ENCODE data around the gene ABCA9. TPM values are rescaled to one million over a fixed set of nuclear protein-coding genes. Genes with fewer than 3 reads are reported as not detected.
"Not testable (repeated sequence)": the region's sequence is repeated elsewhere in the genome, so short reads cannot be mapped to it uniquely, and the experiment has no call there.

Gene ABCA9
- total RNA-seq, 1 donor from 2014 or later, result not detected

DNA sequence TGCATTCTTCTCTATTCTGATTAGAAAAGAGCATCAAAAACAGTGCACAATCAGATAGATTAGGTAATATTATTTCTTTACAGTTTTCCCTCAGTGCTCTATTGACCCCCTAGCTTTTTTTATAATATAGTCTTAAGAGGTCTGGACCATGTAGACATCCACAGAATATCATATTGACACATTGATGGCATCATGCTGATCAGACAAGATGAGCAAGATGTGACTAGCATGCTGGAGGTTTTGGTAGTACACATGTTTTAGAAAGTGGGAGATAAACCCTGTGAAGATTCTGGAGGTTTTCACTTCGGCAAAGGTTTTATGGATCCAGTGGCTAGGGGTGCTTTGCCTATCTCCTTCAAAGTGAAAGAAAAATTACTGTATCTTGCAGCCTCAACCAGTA is 102.8 kb downstream of the ABCA9 start:
- no peak for DNase-seq (ENCODE audit: low read depth)

DNA sequence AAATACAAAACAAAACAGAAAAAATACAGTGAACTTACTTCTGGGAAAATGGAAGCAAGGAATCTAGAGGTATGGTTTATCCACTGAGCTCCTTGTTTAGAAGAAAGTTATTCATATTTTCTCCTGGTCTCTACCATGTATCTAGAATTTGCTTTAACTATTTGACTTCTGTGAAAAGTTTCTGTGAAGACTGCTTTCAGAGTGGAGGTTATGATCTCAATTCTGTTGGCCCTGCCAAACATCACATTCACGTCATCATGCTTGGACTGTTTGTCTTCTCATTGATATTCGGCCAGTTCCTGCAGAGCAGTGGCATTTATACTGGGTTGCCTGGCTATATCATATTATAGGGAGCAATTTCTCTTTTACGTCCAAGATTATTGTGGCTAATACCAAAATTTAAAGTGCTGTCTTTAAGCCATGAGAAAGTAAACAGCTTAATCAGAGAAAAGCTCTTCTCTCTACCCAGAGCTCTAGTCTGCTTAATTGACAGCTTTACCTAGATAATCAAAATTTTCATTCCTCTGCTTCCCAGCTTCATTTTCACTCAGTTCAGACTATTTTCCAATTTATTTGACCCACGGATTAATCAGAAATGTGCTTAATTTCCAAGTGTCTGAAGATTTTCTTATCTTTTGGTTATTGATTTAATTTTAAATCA is 105.4 kb downstream of the ABCA9 start, which contains the start of gene ABCA8:
TSS of gene ABCA8 (minus strand) at position 212 of the 661 bp plus-strand sequence. CDS start 13,358 bp downstream, outside the sequence.
- no peak for DNase-seq (ENCODE audit: low read depth)

DNA sequence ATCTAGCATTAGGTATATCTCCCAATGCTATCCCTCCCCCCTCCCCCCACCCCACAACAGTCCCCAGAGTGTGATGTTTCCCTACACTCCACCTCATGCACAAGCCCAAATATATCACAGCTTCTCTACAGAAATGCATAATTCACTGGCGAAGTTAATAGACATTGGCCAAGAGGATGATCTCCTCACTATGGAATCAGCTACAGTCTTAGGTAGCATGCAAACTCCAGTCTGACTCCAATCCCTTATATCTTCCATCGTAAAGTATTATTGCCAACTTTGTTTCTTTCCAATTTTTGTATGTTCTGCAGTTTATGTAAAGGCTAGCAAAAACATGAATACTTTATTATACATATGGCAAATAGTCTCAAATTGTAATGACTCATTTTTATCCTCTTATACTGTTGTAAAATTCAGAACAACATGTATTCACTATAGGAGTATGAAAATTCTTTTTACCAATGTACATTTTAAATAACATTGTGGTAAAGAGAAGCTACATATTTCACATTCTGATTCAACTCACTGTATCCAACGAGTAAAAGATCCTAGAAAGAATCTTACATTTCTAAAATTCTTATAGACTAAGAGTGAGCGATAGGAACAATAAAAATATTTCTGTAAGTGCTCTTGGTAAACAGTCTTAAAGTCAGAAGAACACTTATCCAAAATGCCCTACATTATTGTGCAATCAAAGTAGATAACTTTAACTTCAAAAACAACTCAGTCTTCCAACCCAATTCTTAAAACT is 106.4 kb downstream of the ABCA9 start:
- DNase-seq (ENCODE audit: low read depth), result no peak

DNA sequence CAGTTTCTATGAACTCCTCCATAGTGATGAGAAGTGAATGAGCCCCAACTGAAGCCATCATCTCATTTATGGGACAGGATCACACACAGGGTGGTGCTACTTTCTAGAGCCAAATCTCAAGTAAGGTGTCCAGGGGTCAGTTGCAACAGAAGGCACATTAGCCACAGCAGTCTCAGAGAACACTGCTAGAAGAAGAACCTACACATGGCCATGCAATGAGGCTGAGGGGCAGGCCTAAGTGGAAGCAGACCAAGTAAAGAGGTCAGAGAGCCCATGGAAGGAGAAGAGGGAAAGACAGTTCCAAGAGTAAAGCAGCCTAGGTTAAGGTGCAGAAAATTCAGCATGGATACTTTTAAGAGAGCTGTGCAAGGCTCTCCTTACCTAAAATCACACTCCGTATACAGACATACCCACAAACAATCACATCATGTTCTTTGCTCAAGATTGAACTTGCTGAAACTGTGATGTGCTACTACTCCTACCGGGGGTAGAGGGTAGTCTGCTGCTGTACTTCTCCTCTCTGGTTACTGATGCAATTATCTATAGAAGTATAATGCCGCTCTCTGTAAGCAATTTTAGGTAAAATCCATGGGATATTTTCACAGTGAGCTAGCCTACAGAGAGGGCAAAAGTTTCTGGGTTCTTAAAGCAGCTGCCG is 107.3 kb downstream of the ABCA9 start:
- DNase-seq (ENCODE audit: low read depth), result no peak

DNA sequence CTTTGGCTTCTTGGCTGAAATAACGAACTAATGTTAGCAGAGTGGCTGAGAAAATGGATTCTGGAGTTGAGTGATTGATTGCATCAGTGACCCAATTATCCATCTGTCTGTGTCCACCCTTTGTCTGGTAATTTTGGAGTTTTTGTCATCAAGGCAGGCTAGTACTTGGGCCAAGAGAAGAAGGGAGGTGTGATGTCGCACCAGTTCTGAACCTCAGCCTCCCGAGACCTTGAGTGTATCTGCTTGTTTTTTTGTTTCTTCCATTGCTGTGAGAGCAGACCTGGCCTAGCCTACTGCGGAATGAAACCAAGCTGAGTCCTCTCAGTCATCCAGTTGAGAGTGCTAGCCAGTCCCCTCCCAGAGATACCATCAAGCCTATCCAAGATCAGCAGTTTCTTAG is 110.0 kb downstream of the ABCA9 start:
- DNase-seq (ENCODE audit: low read depth), result no peak

- DNase-seq (ENCODE audit: low read depth), result not testable (repeated sequence)
These were observed 112.9 kb downstream of the ABCA9 start for GRCh38 chr17:68947868-68948267.

DNA sequence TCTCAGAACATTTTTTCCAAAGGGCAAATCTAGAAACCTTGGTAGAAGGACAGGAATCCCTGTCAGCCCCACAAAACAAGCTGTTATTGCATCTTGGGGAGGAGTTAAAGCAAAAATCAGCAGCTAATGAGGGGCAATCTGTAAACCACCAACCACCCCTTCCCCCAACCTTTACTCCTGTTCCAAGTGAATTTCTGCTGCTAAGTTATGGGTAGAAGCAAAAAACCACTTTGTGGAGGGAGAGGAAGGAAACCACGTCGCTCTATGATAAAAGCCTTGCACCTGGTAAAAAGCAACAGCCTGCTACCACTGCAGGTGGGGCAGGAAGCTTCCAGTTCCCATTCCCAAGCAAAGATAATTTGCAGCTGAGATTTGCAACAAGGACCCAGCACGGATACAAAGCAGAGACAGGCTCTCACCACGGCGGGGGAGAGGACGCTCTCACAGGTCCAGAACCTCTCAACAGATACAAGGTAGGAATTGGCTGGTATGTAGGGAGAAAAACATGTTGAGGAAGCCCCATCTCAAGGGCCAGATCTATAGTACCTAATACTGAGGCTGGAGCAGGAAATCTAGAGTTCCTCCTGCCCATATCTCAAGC is 116.2 kb downstream of the ABCA9 start:
- DNase-seq (ENCODE audit: low read depth), result no peak

- not testable (repeated sequence) for DNase-seq (ENCODE audit: low read depth)
These were observed 116.9 kb downstream of the ABCA9 start for GRCh38 chr17:68943812-68944182.

DNA sequence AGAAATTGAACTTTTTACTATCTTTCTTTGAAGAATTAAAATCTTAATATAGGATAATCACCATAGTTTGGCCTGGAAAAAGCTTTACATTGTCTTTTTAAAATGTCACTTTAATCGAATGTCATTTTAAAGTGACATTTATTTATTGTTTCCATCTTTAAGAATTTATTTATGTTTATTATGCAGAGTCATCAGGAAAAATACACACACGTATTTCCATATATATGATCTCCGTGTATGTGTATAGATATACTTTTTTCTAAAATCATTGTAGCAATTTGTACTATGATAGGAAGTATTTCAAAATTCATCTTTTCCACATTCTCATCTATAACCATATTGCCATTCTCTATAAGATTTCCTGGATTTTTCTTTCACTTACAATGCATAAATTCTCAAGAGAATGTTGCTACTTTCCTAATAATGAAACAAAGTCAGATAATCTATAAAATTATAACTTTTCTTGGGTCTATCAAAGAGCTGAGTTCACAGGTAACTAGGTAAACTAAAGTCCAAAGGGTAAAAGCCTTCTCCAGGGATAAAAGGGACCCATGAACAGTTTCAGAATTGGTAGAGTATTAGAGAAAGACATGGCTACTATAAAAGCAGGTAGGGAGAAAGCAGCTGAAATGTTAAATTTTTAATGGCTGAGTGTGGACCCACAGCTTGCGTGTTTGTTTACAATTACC is 117.5 kb downstream of the ABCA9 start:
- DNase-seq (ENCODE audit: low read depth), result no peak

- no peak for DNase-seq (ENCODE audit: low read depth)
These were observed 118.3 kb downstream of the ABCA9 start for GRCh38 chr17:68942389-68942788.

DNA sequence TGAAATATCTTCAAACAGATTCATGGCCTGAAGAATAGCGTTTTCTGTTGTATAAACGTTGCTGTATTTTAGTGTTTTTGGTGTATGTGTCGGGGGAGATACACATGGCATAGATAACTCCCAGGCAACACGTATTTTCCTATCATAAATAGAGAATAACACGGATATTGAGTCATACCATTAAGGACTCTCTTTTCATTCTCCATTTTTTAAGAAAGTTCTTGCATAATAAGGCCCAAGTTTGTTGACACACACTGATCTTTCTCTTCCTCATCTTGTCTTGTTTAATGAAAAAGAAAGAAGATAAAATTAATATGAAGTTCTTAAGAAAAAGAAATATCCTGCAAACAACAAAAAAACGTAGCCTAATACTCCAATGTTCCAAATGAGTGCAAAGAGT is 119.0 kb downstream of the ABCA9 start:
- no peak for DNase-seq (ENCODE audit: low read depth)

GRCh38 chr17:68939195-68939594 is 121.5 kb downstream of the ABCA9 start:
- DNase-seq (ENCODE audit: low read depth), result no peak

DNA sequence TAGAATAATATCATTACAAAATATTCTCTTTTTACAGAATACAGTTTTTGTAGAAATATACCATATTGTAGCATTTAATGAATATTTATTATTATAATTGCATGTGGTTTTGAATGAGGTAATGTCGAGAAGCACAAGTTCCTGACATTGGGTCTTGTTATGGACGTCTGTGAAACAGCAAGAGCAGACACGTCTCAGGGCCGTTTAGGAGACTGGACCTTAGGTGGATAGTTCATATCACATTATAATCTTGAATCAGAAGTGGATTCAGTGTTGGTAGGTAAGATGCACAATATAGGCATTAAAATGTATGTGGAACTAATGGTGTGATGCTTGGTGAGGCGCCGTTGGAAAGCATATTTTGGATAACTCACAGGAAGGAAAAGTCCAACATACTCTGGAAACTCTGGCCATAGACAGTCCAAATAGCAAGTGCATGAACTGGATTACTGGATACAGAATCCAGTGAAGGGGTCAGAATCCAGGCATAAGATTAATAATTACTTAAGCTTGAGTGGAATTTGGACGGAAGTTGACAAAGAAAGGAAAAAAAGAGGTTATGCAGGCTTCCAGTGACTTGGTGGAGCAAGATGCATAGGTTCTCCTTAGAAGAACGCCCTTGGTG is 122.7 kb downstream of the ABCA9 start:
- no peak for DNase-seq (ENCODE audit: low read depth)

GRCh38 chr17:68927516-68927915 is 133.2 kb downstream of the ABCA9 start:
- no peak for DNase-seq (ENCODE audit: low read depth)

DNA sequence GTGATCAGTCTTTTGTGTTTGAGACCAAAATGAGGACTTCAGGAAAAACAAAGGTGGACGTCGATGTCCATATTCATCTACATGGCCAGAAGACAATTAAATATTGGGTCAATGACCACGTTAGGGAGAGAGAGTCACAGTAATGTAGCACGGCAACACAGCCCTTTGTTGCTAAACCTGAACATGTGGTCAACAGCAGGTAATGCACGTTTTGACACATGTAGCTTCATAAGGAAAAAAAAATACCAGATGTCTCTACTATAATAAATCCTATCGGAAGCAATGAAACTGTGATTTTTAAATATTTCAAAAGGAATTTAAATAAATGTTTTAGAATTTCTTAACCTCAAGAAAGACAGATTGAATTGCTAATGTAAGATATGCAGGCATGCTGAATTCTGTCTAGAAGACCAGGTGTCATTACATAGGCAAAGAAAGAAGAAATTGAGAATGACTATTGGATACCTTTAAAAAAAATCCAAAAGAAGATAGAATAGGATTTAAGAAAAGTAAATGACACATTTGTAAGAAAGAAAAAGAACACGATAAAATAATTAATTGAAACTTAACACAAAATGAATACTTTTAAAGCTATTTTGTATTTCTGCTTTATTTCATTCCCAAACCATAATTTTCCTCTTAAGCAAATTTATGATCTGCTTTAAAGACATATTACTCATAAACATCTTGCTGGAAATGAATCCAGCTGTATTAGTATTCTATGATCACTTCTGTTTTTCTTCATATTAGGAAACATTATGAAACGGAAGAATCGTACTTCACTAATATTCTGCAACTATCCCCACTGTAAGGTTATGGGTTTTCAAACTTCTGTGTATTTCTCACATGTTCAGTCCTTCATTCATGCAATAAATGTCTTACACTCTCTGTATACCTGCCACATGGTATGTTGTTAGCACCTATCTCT is 135.7 kb downstream of the ABCA9 start:
- no peak for DNase-seq (ENCODE audit: low read depth)

All from myocyte (in vitro differentiated cells).